ENCODE measurements around the gene TRPV2.
"Not testable (repeated sequence)": the region's sequence is repeated elsewhere in the genome, so short reads cannot be mapped to it uniquely, and the experiment has no call there.

- not testable (repeated sequence) for TF ChIP-seq CTCF (IDR thresholded peaks at IDR 0.05; ENCODE audit: low read depth, low read length, missing input control); REST (IDR thresholded peaks at IDR 0.05); YY1 (IDR thresholded peaks at IDR 0.05); RXRA (IDR thresholded peaks at IDR 0.05); SP1 (IDR thresholded peaks at IDR 0.05); RAD21 (IDR thresholded peaks at IDR 0.05); MAX (IDR thresholded peaks at IDR 0.05)
These were observed 22.9 kb upstream of the TRPV2 start for GRCh38 chr17:16392491-16392890.
